Thymus (tissue), 14 donors: Measurements from ENCODE around the gene MACROD2. TPM values are rescaled to one million over a fixed set of nuclear protein-coding genes. Genes with fewer than 3 reads are reported as not detected.
A peak's percentile ranks its signal among the peaks of the same experiment; 100 is the strongest.
"Not testable (repeated sequence)": the region's sequence is repeated elsewhere in the genome, so short reads cannot be mapped to it uniquely, and the experiment has no call there.

Source experiments
- DNase-seq, 9 donors: peaks; one replicate each; pipeline ENCODE4 v3.0.0-alpha.2; 2013; ENCODE audit warnings: low spot score in 9 of 9, low read depth in 6 of 9, missing footprints in 1 of 9
- H3K27ac ChIP-seq, 2 donors: one replicate each; pipeline ENCODE4 v1.5.1; 2013; ENCODE audit warnings: control low read depth in 1 of 2, low read depth in 1 of 2, low read length in 1 of 2, mild to moderate bottlenecking in 1 of 2, moderate library complexity in 1 of 2
- H3K27me3 ChIP-seq, 2 donors: one replicate each; pipeline ENCODE4 v1.5.1; 2013; ENCODE audit warnings: low read length in 1 of 2; ENCODE audit not compliant: control insufficient read depth in 2 of 2, insufficient read depth in 1 of 2
- H3K36me3 ChIP-seq, 2 donors: one replicate each; pipeline ENCODE4 v1.5.1; 2013; ENCODE audit warnings: low read length in 1 of 2, mild to moderate bottlenecking in 1 of 2, moderate library complexity in 1 of 2; ENCODE audit not compliant: control insufficient read depth in 2 of 2, insufficient read depth in 2 of 2
- H3K4me1 ChIP-seq, 2 donors: one replicate each; pipeline ENCODE4 v1.5.1; 2013; ENCODE audit warnings: low read length in 2 of 2; ENCODE audit not compliant: control insufficient read depth in 2 of 2, insufficient read depth in 2 of 2
- H3K4me3 ChIP-seq, 2 donors: one replicate each; pipeline ENCODE4 v1.5.1; 2013; ENCODE audit warnings: low read length in 2 of 2, control low read depth in 1 of 2, mild to moderate bottlenecking in 1 of 2
- H3K9me3 ChIP-seq, 2 donors: one replicate each; pipeline ENCODE4 v1.5.1; 2013; ENCODE audit warnings: low read length in 1 of 2, mild to moderate bottlenecking in 1 of 2; ENCODE audit not compliant: control insufficient read depth in 2 of 2, insufficient read depth in 1 of 2
- WGBS: extraction: QIAGEN DNeasy Blood & Tissue Kit; methylation state at CpG from one replicate; pipeline ENCODE4 v1.1.7; 2013; 5-methylcytosine and 5-hydroxymethylcytosine counted together
- long read RNA-seq, 10 donors: transcript quantifications; one replicate each; lab custom pipeline, GENCODE V29; 2026
- polyA plus RNA-seq: library from polyadenylated mRNA; stranded (reverse); fragments of 200-250 nt; gene quantifications from one replicate; pipeline ENCODE4 v1.2.3, GENCODE V29; 2013
- total RNA-seq: library from RNA; stranded (reverse); fragments of 120-200 nt; gene quantifications from one replicate; pipeline ENCODE4 v1.2.4, GENCODE V29; 2013
- donor health status: healthy.

The MACROD2 gene
- total RNA-seq (1.6 TPM), polyA plus RNA-seq (4.2 TPM)
- long read RNA-seq, donor 1: 0 reads
- long read RNA-seq, donor 2, full-length matches to known transcripts: 2 of 2 reads
- long read RNA-seq, donor 2, partial matches to known transcripts: 0 of 2 reads
- long read RNA-seq, donor 2, other reads (novel, unspliced or antisense): 0 of 2 reads
- long read RNA-seq, donor 3: 0 reads
- long read RNA-seq, donor 4: 0 reads
- long read RNA-seq, donor 5: 0 reads
- long read RNA-seq, donor 6: 0 reads
- long read RNA-seq, donor 7: 0 reads
- long read RNA-seq, donor 8: 0 reads
- long read RNA-seq, donor 9: 0 reads
- long read RNA-seq, donor 10, full-length matches to known transcripts: 1 of 1 reads
- long read RNA-seq, donor 10, partial matches to known transcripts: 0 of 1 reads
- long read RNA-seq, donor 10, other reads (novel, unspliced or antisense): 0 of 1 reads

- H3K9me3 ChIP-seq: peaks cover 9 to 10% of the 10 kb centered on the region in 2 donors
- peaks cover 16 to 23% of the 10 kb centered on the region in 2 donors for H3K27me3 ChIP-seq
- no peaks in the 10 kb centered on the region for H3K36me3 ChIP-seq
- H3K27ac ChIP-seq: no peak within 1 kb of the TSS
- 9% methylated on average over 61 of the region's 61 CpGs for WGBS
- peak in 6 of 9 donors; percentile 0 to 47 (median 16) for DNase-seq
- H3K4me3 ChIP-seq: peak within 1 kb of the TSS in 1 of 2 donors; percentile 37
- no peaks in the 10 kb centered on the region for H3K4me1 ChIP-seq
Measured at GRCh38 chr20:13995086-13995665, at the start of gene MACROD2. Gene MACROD2, plus strand, starts transcription at chr20:13995516.

GRCh38 chr20:13947719-13948118 is 47.6 kb upstream of the MACROD2 start:
- H3K27me3 ChIP-seq: no peaks in the 10 kb centered on the region
- 93% methylated on average over 3 of the region's 3 CpGs for WGBS
- H3K36me3 ChIP-seq: no peaks in the 10 kb centered on the region
- H3K4me3 ChIP-seq: no peak overlapping the region
- H3K4me1 ChIP-seq: no peaks in the 10 kb centered on the region
- no peak overlapping the region for H3K27ac ChIP-seq
- H3K9me3 ChIP-seq: peaks cover 0 to 3% of the 10 kb centered on the region in 2 donors
- no peak for DNase-seq

DNA sequence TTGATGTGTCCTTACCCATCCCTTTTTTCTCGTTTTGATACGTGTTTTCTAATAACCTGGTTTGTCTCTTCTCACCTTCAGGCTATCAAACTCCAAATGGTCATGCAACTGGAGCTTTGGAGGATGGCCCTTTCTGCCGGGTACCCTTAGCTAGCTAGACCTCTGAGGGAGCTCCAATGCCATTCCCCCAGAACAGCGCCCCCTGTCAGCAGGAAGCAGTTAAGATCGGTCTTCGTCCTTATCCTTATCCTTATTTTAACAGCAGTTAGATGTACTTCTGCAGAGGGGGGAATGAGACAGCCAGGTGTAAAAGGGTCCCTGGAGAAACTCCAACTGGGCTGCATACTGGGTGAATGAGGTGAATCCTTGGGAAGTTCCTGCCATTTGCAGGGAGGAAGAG is 42.1 kb upstream of the MACROD2 start:
- H3K27me3 ChIP-seq: no peaks in the 10 kb centered on the region
- H3K4me3 ChIP-seq: no peak overlapping the region
- H3K9me3 ChIP-seq: no peaks in the 10 kb centered on the region
- no peak for DNase-seq
- H3K4me1 ChIP-seq: no peaks in the 10 kb centered on the region
- no peaks in the 10 kb centered on the region for H3K36me3 ChIP-seq
- H3K27ac ChIP-seq: no peak overlapping the region
- WGBS: 72% methylated on average over 6 of the region's 6 CpGs

DNA sequence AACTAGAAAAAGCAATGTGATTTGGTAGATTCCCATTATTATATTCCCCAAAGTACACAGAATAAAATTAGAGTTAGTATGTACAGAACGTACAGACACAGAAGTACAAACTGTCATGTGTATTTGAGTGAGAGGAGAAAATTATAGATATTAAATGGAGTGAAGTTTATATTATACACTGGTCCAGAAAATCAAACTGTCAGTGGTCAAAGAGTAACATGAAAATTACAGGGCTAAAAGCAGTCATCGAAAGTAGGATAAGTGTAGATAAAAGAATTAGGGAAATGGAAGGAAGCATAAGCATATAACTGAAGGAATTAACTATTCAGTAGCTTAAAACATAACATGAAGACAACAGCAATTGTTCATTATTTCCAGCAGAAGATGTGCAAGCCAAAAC is 35.2 kb upstream of the MACROD2 start:
- DNase-seq: no peak
- WGBS: 87% methylated on average over 2 of the region's 2 CpGs
- Histone ChIP-seq H3K4me3 (no peak overlapping the region), H3K27me3 (no peaks in the 10 kb centered on the region), H3K4me1 (no peaks in the 10 kb centered on the region), H3K9me3 (no peaks in the 10 kb centered on the region), H3K36me3 (no peaks in the 10 kb centered on the region), H3K27ac (no peak overlapping the region)

- Histone ChIP-seq H3K36me3 (no peaks in the 10 kb centered on the region), H3K4me3 (no peak overlapping the region), H3K27me3 (no peaks in the 10 kb centered on the region), H3K4me1 (no peaks in the 10 kb centered on the region), H3K9me3 (no peaks in the 10 kb centered on the region), H3K27ac (no peak overlapping the region)
- no peak for DNase-seq
- 39% methylated on average over 3 of the region's 3 CpGs for WGBS
Measured at GRCh38 chr20:13960525-13960924, 34.8 kb upstream of the MACROD2 start.

DNA sequence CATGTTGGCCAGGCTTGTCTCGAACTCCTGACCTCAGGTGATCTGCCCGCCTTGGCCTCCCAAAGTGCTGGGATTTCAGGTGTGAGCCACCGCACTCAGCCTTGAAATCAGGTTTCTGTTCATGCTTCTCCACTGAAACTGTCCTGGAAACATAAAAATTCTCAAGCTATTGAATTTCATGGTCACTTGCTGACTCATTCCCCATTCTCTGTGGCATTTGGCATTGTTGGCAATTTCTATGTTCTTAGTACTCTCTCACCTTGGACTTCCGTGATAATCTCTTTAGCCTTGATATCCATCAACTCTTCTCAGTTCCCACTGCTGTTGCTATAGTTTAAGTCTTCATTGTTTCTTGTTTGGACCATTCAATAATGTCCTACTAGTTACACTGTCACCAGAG is 11.1 kb upstream of the MACROD2 start:
- 83% methylated on average over 4 of the region's 4 CpGs for WGBS
- no peak for DNase-seq
- Histone ChIP-seq H3K27ac (no peak overlapping the region), H3K9me3 (no peaks in the 10 kb centered on the region), H3K4me3 (no peak overlapping the region), H3K27me3 (no peaks in the 10 kb centered on the region), H3K36me3 (no peaks in the 10 kb centered on the region), H3K4me1 (no peaks in the 10 kb centered on the region)

DNA sequence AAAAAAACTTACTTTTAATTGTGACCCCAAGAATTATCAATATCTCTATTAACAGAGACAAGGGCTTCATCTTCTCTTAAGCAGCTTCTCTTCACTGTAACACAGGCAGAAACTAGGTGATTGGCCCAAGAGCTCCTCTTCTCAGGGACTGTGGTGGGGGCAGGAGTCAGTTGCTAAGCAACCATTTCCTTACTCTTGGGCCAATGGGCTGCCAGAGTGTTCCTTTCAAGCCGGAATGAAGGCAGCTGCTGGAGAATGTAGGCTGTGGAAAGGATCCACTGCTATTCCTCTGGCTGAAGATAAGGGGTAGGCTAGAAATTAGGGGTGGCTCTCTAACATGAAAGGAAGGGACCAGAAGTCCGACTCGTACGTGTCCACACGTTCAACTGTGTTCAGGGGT is 4.9 kb upstream of the MACROD2 start, which contains the start of gene SEL1L2:
SEL1L2 (minus strand) TSS at position 150 of the 400 bp plus-strand sequence; CDS start at position 70, 80 bp downstream.
- H3K4me3 ChIP-seq: no peak within 1 kb of the TSS
- H3K36me3 ChIP-seq: no peaks in the 10 kb centered on the region
- H3K27me3 ChIP-seq: peaks cover 6 to 10% of the 10 kb centered on the region in 2 donors
- H3K4me1 ChIP-seq: no peaks in the 10 kb centered on the region
- H3K9me3 ChIP-seq: peaks cover 7 to 10% of the 10 kb centered on the region in 2 donors
- DNase-seq: no peak
- no peak within 1 kb of the TSS for H3K27ac ChIP-seq
- 51% methylated on average over 5 of the region's 5 CpGs for WGBS

DNA sequence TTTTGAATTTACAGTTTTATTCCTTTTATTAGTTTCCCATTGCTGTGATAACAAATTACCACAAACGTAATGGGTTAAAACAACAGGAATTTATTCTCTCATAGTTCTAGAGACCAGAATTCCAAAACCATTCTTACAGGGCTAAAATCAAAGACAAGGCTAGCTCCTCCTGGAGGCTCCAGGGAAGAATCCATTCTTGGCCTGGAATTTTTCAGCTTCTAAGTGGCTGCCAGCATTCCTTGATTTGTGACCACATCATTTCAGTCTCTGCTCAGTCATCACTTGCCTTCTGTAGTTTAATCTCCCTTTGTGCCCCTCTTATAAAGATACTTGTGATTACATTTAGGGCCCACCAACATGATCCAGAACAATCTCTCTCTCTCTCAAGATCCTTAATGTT is 4.0 kb upstream of the MACROD2 start:
- 99% methylated on average over 1 of the region's 1 CpG for WGBS
- no peaks in the 10 kb centered on the region for H3K4me1 ChIP-seq
- no peak for DNase-seq
- H3K36me3 ChIP-seq: no peaks in the 10 kb centered on the region
- H3K27me3 ChIP-seq: peaks cover 14 to 17% of the 10 kb centered on the region in 2 donors
- no peak overlapping the region for H3K27ac ChIP-seq
- H3K4me3 ChIP-seq: no peak overlapping the region
- H3K9me3 ChIP-seq: peaks cover 9 to 10% of the 10 kb centered on the region in 2 donors

DNA sequence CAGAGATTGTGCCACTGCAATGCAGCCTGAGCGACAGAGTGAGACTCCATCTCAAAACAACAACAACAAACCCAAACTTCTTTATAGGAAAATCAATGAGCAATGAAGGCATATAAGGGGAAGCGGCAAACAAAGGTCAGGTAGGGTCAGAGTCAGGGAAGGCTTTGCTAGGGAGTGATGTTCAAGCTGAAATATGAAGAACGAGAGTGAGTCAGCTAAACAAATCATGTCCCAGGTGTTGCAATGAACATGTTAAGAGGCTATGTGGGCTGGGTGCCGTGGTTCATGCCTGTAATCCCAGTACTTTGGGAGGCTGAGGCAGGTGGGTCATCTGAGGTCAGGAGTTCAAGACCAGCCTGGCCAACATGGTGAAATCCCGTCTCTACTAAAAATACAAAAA is 3.4 kb upstream of the MACROD2 start:
- H3K9me3 ChIP-seq: peaks cover 9 to 10% of the 10 kb centered on the region in 2 donors
- H3K27ac ChIP-seq, H3K4me3 ChIP-seq, H3K4me1 ChIP-seq, DNase-seq, H3K36me3 ChIP-seq: not testable (repeated sequence)
- WGBS: 95% methylated on average over 5 of the region's 5 CpGs
- peaks cover 16 to 23% of the 10 kb centered on the region in 2 donors for H3K27me3 ChIP-seq
